ENCODE results near the gene FBXW11.

GRCh38 chr5:171897231-171897630, 109.2 kb downstream of the FBXW11 start:
- TF ChIP-seq, protein P1, sequence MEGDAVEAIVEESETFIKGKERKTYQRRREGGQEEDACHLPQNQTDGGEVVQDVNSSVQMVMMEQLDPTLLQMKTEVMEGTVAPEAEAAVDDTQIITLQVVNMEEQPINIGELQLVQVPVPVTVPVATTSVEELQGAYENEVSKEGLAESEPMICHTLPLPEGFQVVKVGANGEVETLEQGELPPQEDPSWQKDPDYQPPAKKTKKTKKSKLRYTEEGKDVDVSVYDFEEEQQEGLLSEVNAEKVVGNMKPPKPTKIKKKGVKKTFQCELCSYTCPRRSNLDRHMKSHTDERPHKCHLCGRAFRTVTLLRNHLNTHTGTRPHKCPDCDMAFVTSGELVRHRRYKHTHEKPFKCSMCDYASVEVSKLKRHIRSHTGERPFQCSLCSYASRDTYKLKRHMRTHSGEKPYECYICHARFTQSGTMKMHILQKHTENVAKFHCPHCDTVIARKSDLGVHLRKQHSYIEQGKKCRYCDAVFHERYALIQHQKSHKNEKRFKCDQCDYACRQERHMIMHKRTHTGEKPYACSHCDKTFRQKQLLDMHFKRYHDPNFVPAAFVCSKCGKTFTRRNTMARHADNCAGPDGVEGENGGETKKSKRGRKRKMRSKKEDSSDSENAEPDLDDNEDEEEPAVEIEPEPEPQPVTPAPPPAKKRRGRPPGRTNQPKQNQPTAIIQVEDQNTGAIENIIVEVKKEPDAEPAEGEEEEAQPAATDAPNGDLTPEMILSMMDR (IDR thresholded peaks at IDR 0.05; ENCODE audit: low read depth, low read length), result no peak
- TF ChIP-seq EZH2phosphoT487 (IDR thresholded peaks at IDR 0.05; ENCODE audit: low read depth), result no peak

Measured in OCI-LY3 (cell line).